ENCODE measurements around the gene GKN2. TPM values are rescaled to one million over a fixed set of nuclear protein-coding genes. Genes with fewer than 3 reads are reported as not detected.
A peak's percentile ranks its signal among the peaks of the same experiment; 100 is the strongest.

GKN2 gene
- 1 to 10 TPM in 1 of 6 donors, not detected in 5; 1.6 TPM for total RNA-seq
- polyA plus RNA-seq, result under 1 TPM in 1 of 2 donors, not detected in 1; 0.07 TPM

- DNase-seq (no peak), FAIRE-seq (no peak), ATAC-seq (no peak)
- intact Hi-C loops (cut with DNase I), result no loop called here
- TF ChIP-seq CTCF (IDR thresholded peaks at IDR 0.05), result no peak
- no peak within 1 kb of the TSS for H3K4me3 ChIP-seq
- no peaks in the 10 kb centered on the region for H3K4me1 ChIP-seq
- no peak within 1 kb of the TSS for H3K27ac ChIP-seq
- peaks cover 0 to 2% (median 0%) of the 10 kb centered on the region in 4 donors for H3K27me3 ChIP-seq
- H3K36me3 ChIP-seq, result no peaks in the 10 kb centered on the region
- H3K9me3 ChIP-seq, result no peaks in the 10 kb centered on the region
- 84 to 88% methylated on average over 4 of the region's 4 CpGs for WGBS, 2 donors
Measured at GRCh38 chr2:68952887-68953521, at the start of gene GKN2. GKN2 (minus strand) TSS chr2:68952893; CDS start chr2:68952861, 32 bp downstream.

GRCh38 chr2:69001879-69002278 is 49.2 kb upstream of the GKN2 start:
- no peak for FAIRE-seq
- H3K4me1 ChIP-seq, result no peaks in the 10 kb centered on the region
- intact Hi-C loops (cut with DNase I), result no loop called here

GRCh38 chr2:68997401-68997800 is 44.7 kb upstream of the GKN2 start:
- no peak for ATAC-seq
- Histone ChIP-seq H3K9me3 (no peaks in the 10 kb centered on the region), H3K27me3 (no peaks in the 10 kb centered on the region), H3K27ac (no peak overlapping the region), H3K4me1 (no peaks in the 10 kb centered on the region), H3K4me3 (no peak overlapping the region), H3K36me3 (no peaks in the 10 kb centered on the region)
- intact Hi-C loops (cut with DNase I), result no loop called here
- no peak for DNase-seq
- TF ChIP-seq CTCF (IDR thresholded peaks at IDR 0.05), result no peak
- FAIRE-seq, result no peak

More at GRCh38 chr2:69001879-69002278, 49.2 kb upstream of the GKN2 start:
- H3K27me3 ChIP-seq, result no peaks in the 10 kb centered on the region
- no peak overlapping the region for H3K27ac ChIP-seq
- no peak for TF ChIP-seq CTCF (IDR thresholded peaks at IDR 0.05)
- no peak overlapping the region for H3K4me3 ChIP-seq
- DNase-seq, result no peak
- H3K36me3 ChIP-seq, result no peaks in the 10 kb centered on the region
- ATAC-seq, result no peak
- H3K9me3 ChIP-seq, result no peaks in the 10 kb centered on the region

GRCh38 chr2:68995916-68996315 is 43.2 kb upstream of the GKN2 start:
- intact Hi-C loops (cut with DNase I), result no loop called here
- 28 to 33% methylated on average over 3 of the region's 3 CpGs for whole genome bisulfite sequencing, 2 donors
- Histone ChIP-seq H3K4me1 (no peaks in the 10 kb centered on the region), H3K36me3 (no peaks in the 10 kb centered on the region), H3K4me3 (no peak overlapping the region), H3K9me3 (no peaks in the 10 kb centered on the region), H3K27me3 (no peaks in the 10 kb centered on the region), H3K27ac (no peak overlapping the region)
- ATAC-seq (no peak), FAIRE-seq (no peak), DNase-seq (no peak)
- TF ChIP-seq CTCF (IDR thresholded peaks at IDR 0.05), result no peak

GRCh38 chr2:68994864-68995263 is 42.2 kb upstream of the GKN2 start:
- FAIRE-seq, result no peak

More at GRCh38 chr2:68994864-68995263, 42.2 kb upstream of the GKN2 start:
- intact Hi-C loops (cut with DNase I), result no loop called here
- no peaks in the 10 kb centered on the region for H3K27me3 ChIP-seq
- no peak overlapping the region for H3K4me3 ChIP-seq
- H3K9me3 ChIP-seq, result no peaks in the 10 kb centered on the region
- DNase-seq, result no peak
- H3K36me3 ChIP-seq, result no peaks in the 10 kb centered on the region
- ATAC-seq, result peak in 1 of 4 donors; percentile 52
- H3K4me1 ChIP-seq, result no peaks in the 10 kb centered on the region
- no peak for TF ChIP-seq CTCF (IDR thresholded peaks at IDR 0.05)
- 70 to 82% methylated on average over 4 of the region's 4 CpGs for WGBS, 2 donors
- no peak overlapping the region for H3K27ac ChIP-seq
